ENCODE results near the gene INPP5B.
A peak's percentile ranks its signal among the peaks of the same experiment; 100 is the strongest.

The INPP5B gene

GRCh38 chr1:37890378-37891014 is 56.4 kb downstream of the INPP5B start:
- no peak overlapping the region for H3K4me3 ChIP-seq (ENCODE audit: low read depth, low read length)
- peak; percentile 28; the same call in 1 of the 2 replicates for TF ChIP-seq CTCF (IDR thresholded peaks at IDR 0.05; ENCODE audit: borderline replicate concordance, insufficient read depth, low read depth, low read length)

GRCh38 chr1:37888022-37888700 is 58.7 kb downstream of the INPP5B start:
- H3K4me3 ChIP-seq (ENCODE audit: low read depth, low read length) = no peak overlapping the region
- TF ChIP-seq CTCF (IDR thresholded peaks at IDR 0.05; ENCODE audit: borderline replicate concordance, insufficient read depth, low read depth, low read length) = no peak

GRCh38 chr1:37884145-37884544 is 62.7 kb downstream of the INPP5B start:
- TF ChIP-seq CTCF (IDR thresholded peaks at IDR 0.05; ENCODE audit: borderline replicate concordance, insufficient read depth, low read depth, low read length) = no peak

GRCh38 chr1:37883671-37884070 is 63.2 kb downstream of the INPP5B start:
- H3K4me3 ChIP-seq (ENCODE audit: low read depth, low read length) = no peak overlapping the region
- no peak for TF ChIP-seq CTCF (IDR thresholded peaks at IDR 0.05; ENCODE audit: borderline replicate concordance, insufficient read depth, low read depth, low read length)

More at GRCh38 chr1:37884145-37884544, 62.7 kb downstream of the INPP5B start:
- no peak overlapping the region for H3K4me3 ChIP-seq (ENCODE audit: low read depth, low read length)

GRCh38 chr1:37879865-37880264 is 67.0 kb downstream of the INPP5B start:
- no peak overlapping the region for H3K4me3 ChIP-seq (ENCODE audit: low read depth, low read length)
- TF ChIP-seq CTCF (IDR thresholded peaks at IDR 0.05; ENCODE audit: borderline replicate concordance, insufficient read depth, low read depth, low read length) = no peak

GRCh38 chr1:37878071-37878470 is 68.8 kb downstream of the INPP5B start:
- no peak for TF ChIP-seq CTCF (IDR thresholded peaks at IDR 0.05; ENCODE audit: borderline replicate concordance, insufficient read depth, low read depth, low read length)
- no peak overlapping the region for H3K4me3 ChIP-seq (ENCODE audit: low read depth, low read length)

GRCh38 chr1:37875833-37876232 is 71.0 kb downstream of the INPP5B start:
- no peak for TF ChIP-seq CTCF (IDR thresholded peaks at IDR 0.05; ENCODE audit: borderline replicate concordance, insufficient read depth, low read depth, low read length)
- H3K4me3 ChIP-seq (ENCODE audit: low read depth, low read length) = no peak overlapping the region
